HEK293T (cell line): ENCODE results near the gene SMG6.

Experiments
- ARNT ChIP-seq: fragments of 450-650 bp; IDR thresholded peaks from 2 replicates; pipeline ENCODE4 v1.6.1; 2017; ENCODE audit warnings: mild to moderate bottlenecking
- BHLHE40 ChIP-seq: fragments of 450-650 bp; IDR thresholded peaks from 2 replicates; pipeline ENCODE4 v1.6.1; 2016; ENCODE audit warnings: mild to moderate bottlenecking, moderate library complexity, borderline replicate concordance
- ELF4 ChIP-seq: fragments of 450-650 bp; IDR thresholded peaks from 2 replicates; pipeline ENCODE4 v1.6.1; 2017; ENCODE audit warnings: antibody characterized with exemption
- FOXA1 ChIP-seq: fragments of 450-650 bp; IDR thresholded peaks from 2 replicates; pipeline ENCODE4 v1.6.1; 2016; ENCODE audit warnings: mild to moderate bottlenecking
- FOXK2 ChIP-seq: fragments of 450-650 bp; IDR thresholded peaks from 2 replicates; pipeline ENCODE4 v1.6.1; 2016; ENCODE audit warnings: mild to moderate bottlenecking
- FOXM1 ChIP-seq: fragments of 450-650 bp; IDR thresholded peaks from 2 replicates; pipeline ENCODE4 v1.6.1; 2017; ENCODE audit warnings: mild to moderate bottlenecking, borderline replicate concordance
- HDGF ChIP-seq: fragments of 450-650 bp; IDR thresholded peaks from 2 replicates; pipeline ENCODE4 v1.6.1; 2017; ENCODE audit warnings: antibody characterized with exemption, borderline replicate concordance
- LEF1 ChIP-seq: fragments of 450-650 bp; IDR thresholded peaks from 2 replicates; pipeline ENCODE4 v1.6.1; 2017; ENCODE audit warnings: mild to moderate bottlenecking, borderline replicate concordance
- NFRKB ChIP-seq: fragments of 450-650 bp; IDR thresholded peaks from 2 replicates; pipeline ENCODE4 v1.6.1; 2016; ENCODE audit warnings: mild to moderate bottlenecking, moderate library complexity
- SP1 ChIP-seq: fragments of 450-650 bp; IDR thresholded peaks from 2 replicates; pipeline ENCODE4 v1.6.1; 2017
- SUZ12 ChIP-seq: fragments of 450-650 bp; IDR thresholded peaks from 2 replicates; pipeline ENCODE4 v1.6.1; 2016; ENCODE audit warnings: mild to moderate bottlenecking
- ZNF384 ChIP-seq: fragments of 450-650 bp; IDR thresholded peaks from 2 replicates; pipeline ENCODE4 v1.6.1; 2016

DNA sequence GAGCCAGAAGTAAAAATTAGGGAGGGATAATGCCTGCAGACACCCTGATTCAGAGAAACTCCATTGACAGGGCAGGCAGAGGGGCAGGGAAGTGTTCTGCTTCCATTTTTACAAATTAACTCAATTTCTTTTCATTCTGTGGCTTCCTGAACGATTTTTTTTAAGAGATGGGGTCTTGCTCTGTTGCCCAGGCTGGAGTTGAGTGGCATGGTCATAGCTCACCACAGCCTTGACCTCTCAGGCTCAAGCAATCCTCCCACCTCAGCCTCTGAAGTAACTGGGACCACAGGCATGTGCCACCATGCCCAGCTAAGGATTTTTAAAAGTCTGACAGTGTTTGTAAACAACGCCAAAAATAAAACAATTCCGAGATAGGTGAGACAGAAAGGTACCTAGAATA, 99.8 kb downstream of the SMG6 start:
- no peak for TF ChIP-seq FOXA1
- TF ChIP-seq SP1, result no peak
- TF ChIP-seq FOXK2, result no peak
- no peak for TF ChIP-seq ARNT
- TF ChIP-seq FOXM1, result no peak
- no peak for TF ChIP-seq ELF4
- no peak for TF ChIP-seq SUZ12
- TF ChIP-seq ZNF384, result no peak
- no peak for TF ChIP-seq HDGF
- no peak for TF ChIP-seq NFRKB
- no peak for TF ChIP-seq BHLHE40
- no peak for TF ChIP-seq LEF1
